Activated CD8-positive, alpha-beta T cell treated with anti-CD3 and anti-CD28 coated beads for 36 hours (primary cell): ENCODE measurements around the gene LRRC10. TPM values are rescaled to one million over a fixed set of nuclear protein-coding genes. Genes with fewer than 3 reads are reported as not detected.

Source experiments
- ATAC-seq: fragments of 200-7000 bp; cut with Tn5 transposase; one replicate; pipeline ENCODE4 v1.10.0; 2021; ENCODE audit warnings: mild to moderate bottlenecking, moderate library complexity
- CTCF ChIA-PET: fragments of 350-600 bp; sonication (Branson Sonifier 250); formaldehyde crosslinking; loops from one replicate; lab custom pipeline; 2021; ENCODE audit warnings: antibody characterized with exemption; lab: Charles Lee
- POLR2A ChIA-PET: fragments of 350-600 bp; sonication (Branson Sonifier 250); formaldehyde crosslinking; loops from one replicate; lab custom pipeline; 2021; ENCODE audit warnings: antibody characterized with exemption; lab: Charles Lee
- DNase-seq: peaks from one replicate; pipeline ENCODE4 v3.0.0-alpha.2; 2020
- H3K27ac Mint-ChIP-seq: one replicate; pipeline ENCODE4 v1.8.0; 2021; ENCODE audit warnings: mild to moderate bottlenecking, mixed read lengths
- H3K27me3 Mint-ChIP-seq: one replicate; pipeline ENCODE4 v1.8.0; 2021; ENCODE audit warnings: mixed read lengths
- H3K36me3 Mint-ChIP-seq: one replicate; pipeline ENCODE4 v1.8.0; 2021; ENCODE audit warnings: low read depth, mixed read lengths
- H3K4me1 Mint-ChIP-seq: one replicate; pipeline ENCODE4 v1.8.0; 2021; ENCODE audit warnings: low read depth, mixed read lengths
- H3K4me3 Mint-ChIP-seq: one replicate; pipeline ENCODE4 v1.8.0; 2021; ENCODE audit warnings: mild to moderate bottlenecking, moderate library complexity, mixed read lengths
- H3K9me3 Mint-ChIP-seq: one replicate; pipeline ENCODE4 v1.8.0; 2021; ENCODE audit warnings: mixed read lengths
- CTCF ChIP-seq: fragments of 200-600 bp; IDR thresholded peaks from one replicate; pipeline ENCODE4 v1.8.0; 2022; ENCODE audit warnings: antibody characterized with exemption, mild to moderate bottlenecking
- intact Hi-C: fragments of 100-400 bp; cut with micrococcal nuclease; formaldehyde crosslinking; loops from one replicate; pipeline ENCODE4 v1.10.0; 2022
- total RNA-seq, 2 experiments: library from RNA; stranded (reverse); gene quantifications; one replicate each; pipeline ENCODE4 v1.2.3, GENCODE V29; 2021

The LRRC10 gene
- total RNA-seq, 2 experiments from 2014 or later = not detected

- POLR2A ChIA-PET = interaction anchor here (0.6 kb wide), 1 partner anchor 22 kb away, joined by 3 read pairs; no protein-coding TSS in a partner anchor
- ATAC-seq = peak; percentile 98
Observed at GRCh38 chr12:69639400-69640016, 28.8 kb upstream of the LRRC10 start.

GRCh38 chr12:69633061-69633460, 22.4 kb upstream of the LRRC10 start:
- no peak for DNase-seq
- no peaks in the 10 kb centered on the region for H3K36me3 Mint-ChIP-seq
- H3K27ac Mint-ChIP-seq = no peak overlapping the region
- POLR2A ChIA-PET = no interaction called here
- CTCF ChIA-PET = no interaction called here
- H3K9me3 Mint-ChIP-seq = no peaks in the 10 kb centered on the region
- peak; percentile 27 for TF ChIP-seq CTCF
- H3K27me3 Mint-ChIP-seq = no peaks in the 10 kb centered on the region
- no peak overlapping the region for H3K4me3 Mint-ChIP-seq
- ATAC-seq = no peak
- no peaks in the 10 kb centered on the region for H3K4me1 Mint-ChIP-seq
- intact Hi-C loops = no loop called here

More at GRCh38 chr12:69639400-69640016, 28.8 kb upstream of the LRRC10 start:
- Mint-ChIP-seq H3K27me3 (no peaks in the 10 kb centered on the region), H3K27ac (no peak overlapping the region), H3K4me3 (no peak overlapping the region), H3K4me1 (no peaks in the 10 kb centered on the region), H3K36me3 (no peaks in the 10 kb centered on the region), H3K9me3 (no peaks in the 10 kb centered on the region)
- peak; percentile 70 for DNase-seq
- intact Hi-C loops = loop anchor here (2.0 to 5.0 kb wide), 2 partner anchors 283 to 347 kb away; no protein-coding TSS in a partner anchor
- CTCF ChIA-PET = interaction anchor here (0.7 to 3.4 kb wide), 36 partner anchors 9 to 974 kb away, joined by 3 to 28 read pairs (median 3); partner anchors contain the start of gene LRRC10
- TF ChIP-seq CTCF = peak; percentile 76

GRCh38 chr12:69630191-69630590, 19.5 kb upstream of the LRRC10 start:
- no peaks in the 10 kb centered on the region for H3K36me3 Mint-ChIP-seq
- intact Hi-C loops = no loop called here
- no peak for TF ChIP-seq CTCF
- CTCF ChIA-PET = interaction anchor here (1.3 kb wide), 1 partner anchor 59 kb away, joined by 4 read pairs; no protein-coding TSS in a partner anchor
- H3K27ac Mint-ChIP-seq = no peak overlapping the region
- no peaks in the 10 kb centered on the region for H3K27me3 Mint-ChIP-seq
- no peak overlapping the region for H3K4me3 Mint-ChIP-seq
- no peaks in the 10 kb centered on the region for H3K4me1 Mint-ChIP-seq
- no peak for ATAC-seq
- no peak for DNase-seq
- no peaks in the 10 kb centered on the region for H3K9me3 Mint-ChIP-seq
- POLR2A ChIA-PET = interaction anchor here (0.6 kb wide), 1 partner anchor 376 kb away, joined by 3 read pairs; no protein-coding TSS in a partner anchor

GRCh38 chr12:69627501-69627900, 16.8 kb upstream of the LRRC10 start:
- TF ChIP-seq CTCF = no peak
- DNase-seq (no peak), ATAC-seq (no peak)
- Mint-ChIP-seq H3K9me3 (no peaks in the 10 kb centered on the region), H3K27ac (no peak overlapping the region), H3K27me3 (no peaks in the 10 kb centered on the region), H3K4me3 (no peak overlapping the region), H3K4me1 (no peaks in the 10 kb centered on the region), H3K36me3 (no peaks in the 10 kb centered on the region)
- ChIA-PET CTCF (no interaction called here), POLR2A (no interaction called here)
- intact Hi-C loops = no loop called here

- Mint-ChIP-seq H3K4me3 (no peak overlapping the region), H3K27ac (no peak overlapping the region), H3K36me3 (no peaks in the 10 kb centered on the region), H3K27me3 (peaks cover 2% of the 10 kb centered on the region), H3K4me1 (no peaks in the 10 kb centered on the region), H3K9me3 (no peaks in the 10 kb centered on the region)
- ChIA-PET CTCF (no interaction called here), POLR2A (no interaction called here)
- intact Hi-C loops = no loop called here
- no peak for TF ChIP-seq CTCF
- DNase-seq (no peak), ATAC-seq (no peak)
Observed at GRCh38 chr12:69623970-69624369, 13.3 kb upstream of the LRRC10 start.
